Measurements from ENCODE around the gene NYAP1. TPM values are rescaled to one million over a fixed set of nuclear protein-coding genes. Genes with fewer than 3 reads are reported as not detected.
"Not testable (repeated sequence)": the region's sequence is repeated elsewhere in the genome, so short reads cannot be mapped to it uniquely, and the experiment has no call there.

NYAP1 gene
- total RNA-seq, 4 donors from 2014 or later, result 0.41 to 1.4 TPM; not detected in 2

- 91 to 94% methylated on average over 4 to 6 of the region's 6 CpGs for WGBS, 2 donors (ENCODE audit: low coverage in 1 of 2)
- no peaks in the 10 kb centered on the region for H3K36me3 ChIP-seq
- H3K27me3 ChIP-seq, result no peaks in the 10 kb centered on the region
- no peak for DNase-seq
- intact Hi-C loops (cut with DNase I; ENCODE audit: low total_unique reads), result no loop called here
- TF ChIP-seq EP300 (IDR thresholded peaks at IDR 0.05; ENCODE audit: low read depth) (no peak), POLR2AphosphoS5 (IDR thresholded peaks at IDR 0.05) (no peak), POLR2A (IDR thresholded peaks at IDR 0.05) (no peak)
- TF ChIP-seq, protein P1, sequence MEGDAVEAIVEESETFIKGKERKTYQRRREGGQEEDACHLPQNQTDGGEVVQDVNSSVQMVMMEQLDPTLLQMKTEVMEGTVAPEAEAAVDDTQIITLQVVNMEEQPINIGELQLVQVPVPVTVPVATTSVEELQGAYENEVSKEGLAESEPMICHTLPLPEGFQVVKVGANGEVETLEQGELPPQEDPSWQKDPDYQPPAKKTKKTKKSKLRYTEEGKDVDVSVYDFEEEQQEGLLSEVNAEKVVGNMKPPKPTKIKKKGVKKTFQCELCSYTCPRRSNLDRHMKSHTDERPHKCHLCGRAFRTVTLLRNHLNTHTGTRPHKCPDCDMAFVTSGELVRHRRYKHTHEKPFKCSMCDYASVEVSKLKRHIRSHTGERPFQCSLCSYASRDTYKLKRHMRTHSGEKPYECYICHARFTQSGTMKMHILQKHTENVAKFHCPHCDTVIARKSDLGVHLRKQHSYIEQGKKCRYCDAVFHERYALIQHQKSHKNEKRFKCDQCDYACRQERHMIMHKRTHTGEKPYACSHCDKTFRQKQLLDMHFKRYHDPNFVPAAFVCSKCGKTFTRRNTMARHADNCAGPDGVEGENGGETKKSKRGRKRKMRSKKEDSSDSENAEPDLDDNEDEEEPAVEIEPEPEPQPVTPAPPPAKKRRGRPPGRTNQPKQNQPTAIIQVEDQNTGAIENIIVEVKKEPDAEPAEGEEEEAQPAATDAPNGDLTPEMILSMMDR (IDR thresholded peaks at IDR 0.05), result no peak
- in situ Hi-C loops (cut with MboI; ENCODE audit: low pct_ligation_motif_present in 1 of 4, low pct_unique_long_range_greater_than_20kb in 1 of 4, low sequenced_read_pairs in 3 of 4), result no loop called here
- H3K9me3 ChIP-seq, result no peaks in the 10 kb centered on the region
- no peak overlapping the region for H3K4me3 ChIP-seq
- peaks cover 0 to 8% (median 0%) of the 10 kb centered on the region in 4 donors for H3K4me1 ChIP-seq
- H3K27ac ChIP-seq, result no peak overlapping the region
Measured at GRCh38 chr7:100519580-100519979, 35.9 kb downstream of the NYAP1 start.

GRCh38 chr7:100520138-100520537 is 36.4 kb downstream of the NYAP1 start:
- intact Hi-C loops (cut with DNase I; ENCODE audit: low total_unique reads), result no loop called here
- in situ Hi-C loops (cut with MboI; ENCODE audit: low pct_ligation_motif_present in 1 of 4, low pct_unique_long_range_greater_than_20kb in 1 of 4, low sequenced_read_pairs in 3 of 4), result no loop called here
- H3K27ac ChIP-seq, result no peak overlapping the region
- peaks cover 0 to 8% (median 0%) of the 10 kb centered on the region in 4 donors for H3K4me1 ChIP-seq
- no peak for DNase-seq
- H3K36me3 ChIP-seq, result no peaks in the 10 kb centered on the region
- H3K27me3 ChIP-seq, result no peaks in the 10 kb centered on the region
- H3K9me3 ChIP-seq, result no peaks in the 10 kb centered on the region
- TF ChIP-seq POLR2A (IDR thresholded peaks at IDR 0.05) (no peak), POLR2AphosphoS5 (IDR thresholded peaks at IDR 0.05) (no peak), EP300 (IDR thresholded peaks at IDR 0.05; ENCODE audit: low read depth) (no peak)
- TF ChIP-seq, protein P1 (IDR thresholded peaks at IDR 0.05), result no peak
- H3K4me3 ChIP-seq, result no peak overlapping the region
- 3 to 33% methylated on average over 1 of the region's 1 CpG for WGBS, 2 donors (ENCODE audit: low coverage in 1 of 2)

DNA sequence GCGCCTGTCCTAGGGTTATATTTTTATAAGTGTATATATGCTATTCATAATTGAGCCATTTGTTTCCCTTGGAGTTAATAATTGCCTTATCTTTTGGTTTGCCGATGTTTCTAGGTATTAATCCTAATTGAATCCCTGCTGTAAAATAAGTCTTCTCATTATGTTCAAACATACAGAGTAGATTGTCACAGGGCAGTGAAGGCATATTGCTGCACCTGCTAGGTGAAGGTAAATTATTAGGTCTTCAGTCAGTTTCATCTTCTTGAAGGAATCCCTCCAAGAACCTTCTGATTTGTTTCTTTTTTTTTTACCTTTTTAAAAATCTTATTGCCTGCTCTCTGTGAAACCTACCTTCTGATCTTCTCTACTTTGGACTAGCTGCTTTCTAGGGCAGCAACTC is 37.3 kb downstream of the NYAP1 start:
- Histone ChIP-seq H3K27me3 (no peaks in the 10 kb centered on the region), H3K4me3 (no peak overlapping the region), H3K27ac (no peak overlapping the region), H3K36me3 (no peaks in the 10 kb centered on the region), H3K4me1 (peaks cover 0 to under 1% (median 0%) of the 10 kb centered on the region in 4 donors), H3K9me3 (no peaks in the 10 kb centered on the region)
- TF ChIP-seq POLR2A (IDR thresholded peaks at IDR 0.05) (no peak), EP300 (IDR thresholded peaks at IDR 0.05; ENCODE audit: low read depth) (no peak), POLR2AphosphoS5 (IDR thresholded peaks at IDR 0.05) (no peak)
- TF ChIP-seq, protein P1 (IDR thresholded peaks at IDR 0.05), result no peak
- WGBS, 2 donors (ENCODE audit: low coverage in 1 of 2), result 90 to 92% methylated on average over 2 of the region's 2 CpGs
- in situ Hi-C loops (cut with MboI; ENCODE audit: low pct_ligation_motif_present in 1 of 4, low pct_unique_long_range_greater_than_20kb in 1 of 4, low sequenced_read_pairs in 3 of 4), result no loop called here
- intact Hi-C loops (cut with DNase I; ENCODE audit: low total_unique reads), result no loop called here
- no peak for DNase-seq

DNA sequence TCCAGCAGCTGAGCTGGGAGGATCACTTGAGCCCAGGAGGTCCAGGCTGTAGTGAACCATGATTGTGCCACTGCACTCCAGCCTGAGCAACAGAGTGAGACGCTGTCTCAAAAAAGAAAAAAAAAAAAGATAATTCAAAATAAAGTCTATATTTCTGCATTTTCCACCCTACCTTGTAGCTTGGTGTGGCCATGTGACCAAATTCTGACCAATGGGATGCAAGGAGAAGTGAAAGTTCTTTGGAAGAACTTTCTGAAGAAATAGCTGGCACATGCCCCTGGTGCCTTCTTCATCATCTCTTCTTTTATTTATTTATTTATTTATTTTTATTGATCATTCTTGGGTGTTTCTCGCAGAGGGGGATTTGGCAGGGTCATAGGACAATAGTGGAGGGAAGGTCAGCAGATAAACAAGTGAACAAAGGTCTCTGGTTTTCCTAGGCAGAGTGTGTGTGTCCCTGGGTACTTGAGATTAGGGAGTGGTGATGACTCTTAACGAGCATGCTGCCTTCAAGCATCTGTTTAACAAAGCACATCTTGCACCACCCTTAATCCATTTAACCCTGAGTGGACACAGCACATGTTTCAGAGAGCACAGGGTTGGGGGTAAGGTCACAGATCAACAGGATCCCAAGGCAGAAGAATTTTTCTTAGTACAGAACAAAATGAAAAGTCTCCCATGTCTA is 38.3 kb downstream of the NYAP1 start:
- intact Hi-C loops (cut with DNase I; ENCODE audit: low total_unique reads); H3K9me3 ChIP-seq; H3K27me3 ChIP-seq; H3K4me3 ChIP-seq; in situ Hi-C loops (cut with MboI; ENCODE audit: low pct_ligation_motif_present in 1 of 4, low pct_unique_long_range_greater_than_20kb in 1 of 4, low sequenced_read_pairs in 3 of 4); H3K4me1 ChIP-seq; H3K27ac ChIP-seq; DNase-seq; H3K36me3 ChIP-seq: not testable (repeated sequence)
- WGBS, 2 donors (ENCODE audit: low coverage in 1 of 2), result 41 to 100% methylated on average over 1 to 3 of the region's 3 CpGs

GRCh38 chr7:100523192-100523591 is 39.5 kb downstream of the NYAP1 start:
- in situ Hi-C loops (cut with MboI; ENCODE audit: low pct_ligation_motif_present in 1 of 4, low pct_unique_long_range_greater_than_20kb in 1 of 4, low sequenced_read_pairs in 3 of 4); intact Hi-C loops (cut with DNase I; ENCODE audit: low total_unique reads); H3K4me1 ChIP-seq; H3K36me3 ChIP-seq; DNase-seq; H3K27me3 ChIP-seq; H3K4me3 ChIP-seq; H3K9me3 ChIP-seq; H3K27ac ChIP-seq: not testable (repeated sequence)
- no CpG with 5 or more reads among the region's 34 CpGs for WGBS, 2 donors (ENCODE audit: low coverage in 1 of 2)

DNA sequence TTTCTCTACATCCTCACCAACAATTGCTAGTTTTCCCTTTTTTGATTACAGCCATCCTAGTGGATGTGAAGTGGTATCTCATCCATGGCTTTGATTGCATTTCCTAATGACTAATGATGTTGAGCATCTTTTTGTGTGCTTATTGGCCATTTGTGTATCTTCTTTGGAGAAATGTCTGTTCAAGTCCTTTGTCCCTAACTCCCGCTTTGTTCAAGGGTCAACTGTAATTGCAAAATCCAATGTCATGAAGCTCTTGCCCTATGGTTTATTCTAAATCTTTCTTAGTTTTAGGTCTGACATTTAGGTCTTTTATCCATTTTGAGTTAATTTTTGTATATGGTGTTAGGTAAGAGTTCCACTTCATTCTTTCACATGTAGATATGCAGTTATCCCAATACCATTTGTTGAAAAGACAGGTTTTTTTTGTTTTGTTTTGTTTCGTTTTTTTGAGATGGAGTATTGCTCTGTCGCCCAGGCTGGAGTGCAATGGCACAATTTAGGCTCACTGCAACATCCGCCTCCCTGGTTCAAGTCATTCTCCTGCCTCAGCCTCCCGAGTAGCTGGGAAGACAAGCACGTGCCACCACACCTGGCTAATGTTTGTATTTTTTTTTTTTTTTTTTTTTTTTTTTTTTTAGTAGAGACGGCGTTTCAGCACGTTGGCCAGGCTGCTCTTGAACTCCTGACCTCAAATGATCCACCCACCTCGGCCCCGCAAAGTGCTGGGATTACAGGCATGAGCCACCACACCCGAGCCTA is 44.6 kb downstream of the NYAP1 start:
- 69 to 79% methylated on average over 9 to 12 of the region's 12 CpGs for WGBS, 2 donors (ENCODE audit: low coverage in 1 of 2)
- H3K27me3 ChIP-seq; in situ Hi-C loops (cut with MboI; ENCODE audit: low pct_ligation_motif_present in 1 of 4, low pct_unique_long_range_greater_than_20kb in 1 of 4, low sequenced_read_pairs in 3 of 4); H3K4me1 ChIP-seq; H3K27ac ChIP-seq; H3K4me3 ChIP-seq; DNase-seq; intact Hi-C loops (cut with DNase I; ENCODE audit: low total_unique reads); H3K36me3 ChIP-seq; H3K9me3 ChIP-seq: not testable (repeated sequence)

Measured in transverse colon (tissue), 4 donors.